ENCODE measurements around the gene CISD2. TPM values are rescaled to one million over a fixed set of nuclear protein-coding genes. Genes with fewer than 3 reads are reported as not detected.

The CISD2 gene
- total and polyA plus RNA-seq, 2 donors, result 28.8 to 35.2 TPM

DNA sequence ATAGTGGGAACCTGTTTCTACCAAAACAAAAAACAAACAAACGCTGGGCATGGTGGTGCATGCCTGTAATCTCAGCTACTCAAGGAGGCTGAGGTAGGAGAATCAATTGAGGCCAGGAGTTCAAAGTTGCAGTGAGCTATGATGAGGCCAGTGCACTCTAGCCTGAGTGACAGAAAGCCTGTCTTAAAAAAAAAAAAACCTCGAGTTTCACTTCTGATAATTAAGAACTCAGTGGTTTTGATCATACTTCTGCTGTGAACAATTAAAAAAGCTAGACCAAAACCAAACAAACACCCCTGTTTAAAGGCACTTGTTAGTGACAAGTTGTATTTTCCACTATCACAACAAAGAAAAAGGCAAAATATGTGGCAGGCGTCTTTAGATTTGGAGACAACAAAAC lies 26.4 kb upstream of the CISD2 start:
- WGBS, result 91% methylated on average over 3 of the region's 3 CpGs
- Histone ChIP-seq H3K9me3 (ENCODE audit: control insufficient read depth in 2 of 2, insufficient read depth in 1 of 2, low read length in 1 of 2) (no peaks in the 10 kb centered on the region), H3K36me3 (ENCODE audit: control insufficient read depth in 2 of 2, insufficient read depth in 2 of 2, low read length in 1 of 2) (no peaks in the 10 kb centered on the region), H3K4me3 (ENCODE audit: low read length in 2 of 2) (no peak overlapping the region), H3K4me1 (ENCODE audit: control insufficient read depth in 2 of 2, insufficient read depth in 2 of 2, low read length in 2 of 2) (no peaks in the 10 kb centered on the region), H3K27ac (ENCODE audit: low read depth in 1 of 2, low read length in 1 of 2) (no peak overlapping the region), H3K27me3 (ENCODE audit: control insufficient read depth in 2 of 2, insufficient read depth in 1 of 2, low read length in 1 of 2) (no peaks in the 10 kb centered on the region)
- no peak for DNase-seq (ENCODE audit: low read depth in 6 of 9, low spot score in 9 of 9)

DNA sequence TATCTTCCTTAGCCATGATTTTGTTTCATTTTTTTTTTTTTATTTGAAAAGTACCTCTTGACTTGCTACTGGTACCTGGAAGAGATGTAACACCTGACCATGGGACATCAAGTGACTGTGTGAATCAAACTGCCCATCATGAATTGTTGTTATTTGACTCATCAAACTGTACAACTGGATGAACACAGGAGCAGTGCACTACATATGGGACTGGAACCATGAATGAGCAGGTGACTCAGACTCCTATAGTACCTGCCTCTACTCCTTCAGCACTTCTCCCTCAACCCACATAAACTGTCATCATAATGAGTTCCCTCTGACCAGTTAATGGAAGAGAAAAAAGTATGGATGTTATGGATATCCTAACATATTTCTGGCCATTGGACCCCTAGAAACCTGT lies 25.5 kb upstream of the CISD2 start:
- Histone ChIP-seq H3K4me3 (ENCODE audit: low read length in 2 of 2) (no peak overlapping the region), H3K4me1 (ENCODE audit: control insufficient read depth in 2 of 2, insufficient read depth in 2 of 2, low read length in 2 of 2) (no peaks in the 10 kb centered on the region), H3K27me3 (ENCODE audit: control insufficient read depth in 2 of 2, insufficient read depth in 1 of 2, low read length in 1 of 2) (no peaks in the 10 kb centered on the region), H3K27ac (ENCODE audit: low read depth in 1 of 2, low read length in 1 of 2) (no peak overlapping the region), H3K36me3 (ENCODE audit: control insufficient read depth in 2 of 2, insufficient read depth in 2 of 2, low read length in 1 of 2) (peaks cover 0 to 3% of the 10 kb centered on the region in 2 donors), H3K9me3 (ENCODE audit: control insufficient read depth in 2 of 2, insufficient read depth in 1 of 2, low read length in 1 of 2) (no peaks in the 10 kb centered on the region)
- DNase-seq (ENCODE audit: low read depth in 6 of 9, low spot score in 9 of 9), result no peak

DNA sequence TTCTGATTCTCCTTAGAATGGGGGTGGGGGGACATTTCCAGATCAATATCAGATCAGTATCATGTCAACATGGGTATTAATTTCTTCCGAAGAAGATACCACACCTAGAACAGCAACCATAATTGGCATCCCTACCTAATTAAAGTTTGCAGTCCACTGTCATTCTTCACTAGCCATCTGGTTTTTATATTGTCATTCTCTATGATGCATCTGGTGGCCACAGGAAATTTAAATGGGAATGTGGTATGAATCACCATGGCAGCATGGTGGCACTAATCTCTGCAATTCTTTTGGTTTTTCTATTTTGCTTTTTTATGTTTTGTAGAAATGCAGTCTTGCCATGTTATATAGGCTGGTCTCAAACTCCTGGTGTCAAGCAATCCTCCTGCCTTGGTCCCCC lies 24.9 kb upstream of the CISD2 start:
- no peak overlapping the region for H3K4me3 ChIP-seq (ENCODE audit: low read length in 2 of 2)

DNA sequence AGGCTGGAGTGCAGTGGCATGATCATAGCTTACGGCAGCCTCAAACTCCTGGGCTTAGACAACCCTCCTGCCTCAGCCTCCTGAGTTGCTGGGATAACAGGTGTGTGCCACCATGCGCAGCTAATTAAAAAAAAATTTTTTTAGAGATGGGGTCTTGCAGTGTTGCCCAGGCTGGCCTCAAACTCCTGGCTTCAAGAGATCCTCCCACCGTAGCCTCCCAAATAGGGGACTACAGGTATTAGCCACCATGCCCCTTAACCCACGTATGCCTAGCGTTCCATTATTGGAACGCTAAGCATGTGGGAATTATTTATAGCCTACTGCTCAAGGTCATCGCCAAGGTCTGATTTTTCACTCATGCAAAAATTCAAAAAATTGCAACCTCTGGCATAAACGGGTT lies 21.1 kb upstream of the CISD2 start:
- Histone ChIP-seq H3K36me3 (ENCODE audit: control insufficient read depth in 2 of 2, insufficient read depth in 2 of 2, low read length in 1 of 2) (peaks cover 0 to 3% of the 10 kb centered on the region in 2 donors), H3K4me1 (ENCODE audit: control insufficient read depth in 2 of 2, insufficient read depth in 2 of 2, low read length in 2 of 2) (no peaks in the 10 kb centered on the region), H3K9me3 (ENCODE audit: control insufficient read depth in 2 of 2, insufficient read depth in 1 of 2, low read length in 1 of 2) (no peaks in the 10 kb centered on the region), H3K27me3 (ENCODE audit: control insufficient read depth in 2 of 2, insufficient read depth in 1 of 2, low read length in 1 of 2) (no peaks in the 10 kb centered on the region), H3K27ac (ENCODE audit: low read depth in 1 of 2, low read length in 1 of 2) (no peak overlapping the region), H3K4me3 (ENCODE audit: low read length in 2 of 2) (no peak overlapping the region)
- WGBS, result 98% methylated on average over 8 of the region's 8 CpGs
- no peak for DNase-seq (ENCODE audit: low read depth in 6 of 9, low spot score in 9 of 9)

More for the DNA sequence above, 24.9 kb upstream of the CISD2 start:
- H3K4me1 ChIP-seq (ENCODE audit: control insufficient read depth in 2 of 2, insufficient read depth in 2 of 2, low read length in 2 of 2), result no peaks in the 10 kb centered on the region
- 100% methylated on average over 1 of the region's 1 CpG for WGBS
- H3K27me3 ChIP-seq (ENCODE audit: control insufficient read depth in 2 of 2, insufficient read depth in 1 of 2, low read length in 1 of 2), result no peaks in the 10 kb centered on the region
- no peaks in the 10 kb centered on the region for H3K9me3 ChIP-seq (ENCODE audit: control insufficient read depth in 2 of 2, insufficient read depth in 1 of 2, low read length in 1 of 2)
- H3K36me3 ChIP-seq (ENCODE audit: control insufficient read depth in 2 of 2, insufficient read depth in 2 of 2, low read length in 1 of 2), result peaks cover 0 to 3% of the 10 kb centered on the region in 2 donors
- DNase-seq (ENCODE audit: low read depth in 6 of 9, low spot score in 9 of 9), result no peak
- H3K27ac ChIP-seq (ENCODE audit: low read depth in 1 of 2, low read length in 1 of 2), result no peak overlapping the region

DNA sequence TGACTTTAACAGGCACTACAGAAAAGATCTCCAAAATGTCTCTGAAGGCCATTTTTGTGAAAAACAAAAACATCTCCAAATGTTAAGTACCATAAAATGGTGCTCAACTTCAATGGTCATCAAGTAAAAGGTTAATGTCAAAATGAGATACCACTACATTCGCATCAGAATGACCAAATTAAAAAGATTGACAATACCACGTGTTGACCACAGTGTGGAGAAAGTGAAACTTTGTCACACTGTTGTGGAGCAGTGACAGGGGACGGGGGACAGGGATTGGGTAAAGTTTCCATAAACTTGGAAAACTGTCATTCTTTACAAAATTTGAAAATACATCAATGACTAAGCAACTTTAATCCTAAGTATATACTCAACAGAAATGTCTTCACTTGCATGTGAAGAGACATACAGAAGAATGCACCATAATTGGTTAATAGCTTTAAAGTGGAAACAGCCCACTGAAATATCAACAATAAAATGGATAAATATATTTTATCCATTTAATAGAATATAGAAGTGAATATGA lies 19.1 kb upstream of the CISD2 start:
- Histone ChIP-seq H3K27ac (ENCODE audit: low read depth in 1 of 2, low read length in 1 of 2) (no peak overlapping the region), H3K27me3 (ENCODE audit: control insufficient read depth in 2 of 2, insufficient read depth in 1 of 2, low read length in 1 of 2) (no peaks in the 10 kb centered on the region), H3K4me1 (ENCODE audit: control insufficient read depth in 2 of 2, insufficient read depth in 2 of 2, low read length in 2 of 2) (no peaks in the 10 kb centered on the region), H3K4me3 (ENCODE audit: low read length in 2 of 2) (no peak overlapping the region), H3K36me3 (ENCODE audit: control insufficient read depth in 2 of 2, insufficient read depth in 2 of 2, low read length in 1 of 2) (peaks cover 0 to 3% of the 10 kb centered on the region in 2 donors), H3K9me3 (ENCODE audit: control insufficient read depth in 2 of 2, insufficient read depth in 1 of 2, low read length in 1 of 2) (no peaks in the 10 kb centered on the region)
- DNase-seq (ENCODE audit: low read depth in 6 of 9, low spot score in 9 of 9), result no peak
- 96% methylated on average over 3 of the region's 3 CpGs for WGBS

- Histone ChIP-seq H3K4me1 (ENCODE audit: control insufficient read depth in 2 of 2, insufficient read depth in 2 of 2, low read length in 2 of 2) (no peaks in the 10 kb centered on the region), H3K9me3 (ENCODE audit: control insufficient read depth in 2 of 2, insufficient read depth in 1 of 2, low read length in 1 of 2) (no peaks in the 10 kb centered on the region), H3K27ac (ENCODE audit: low read depth in 1 of 2, low read length in 1 of 2) (no peak overlapping the region), H3K27me3 (ENCODE audit: control insufficient read depth in 2 of 2, insufficient read depth in 1 of 2, low read length in 1 of 2) (no peaks in the 10 kb centered on the region), H3K4me3 (ENCODE audit: low read length in 2 of 2) (no peak overlapping the region), H3K36me3 (ENCODE audit: control insufficient read depth in 2 of 2, insufficient read depth in 2 of 2, low read length in 1 of 2) (peaks cover 0 to 3% of the 10 kb centered on the region in 2 donors)
- DNase-seq (ENCODE audit: low read depth in 6 of 9, low spot score in 9 of 9), result no peak
- WGBS, result 98% methylated on average over 2 of the region's 2 CpGs
Measured at GRCh38 chr4:102850370-102850769, 18.4 kb upstream of the CISD2 start.

GRCh38 chr4:102858828-102859464 lies 9.8 kb upstream of the CISD2 start:
- Histone ChIP-seq H3K4me1 (ENCODE audit: control insufficient read depth in 2 of 2, insufficient read depth in 2 of 2, low read length in 2 of 2) (peaks cover 0 to 2% of the 10 kb centered on the region in 2 donors), H3K4me3 (ENCODE audit: low read length in 2 of 2) (no peak overlapping the region), H3K27me3 (ENCODE audit: control insufficient read depth in 2 of 2, insufficient read depth in 1 of 2, low read length in 1 of 2) (no peaks in the 10 kb centered on the region), H3K9me3 (ENCODE audit: control insufficient read depth in 2 of 2, insufficient read depth in 1 of 2, low read length in 1 of 2) (peaks cover 0 to 4% of the 10 kb centered on the region in 2 donors), H3K27ac (ENCODE audit: low read depth in 1 of 2, low read length in 1 of 2) (no peak overlapping the region), H3K36me3 (ENCODE audit: control insufficient read depth in 2 of 2, insufficient read depth in 2 of 2, low read length in 1 of 2) (no peaks in the 10 kb centered on the region)
- DNase-seq (ENCODE audit: low read depth in 6 of 9, low spot score in 9 of 9), result no peak
- WGBS, result 95% methylated on average over 2 of the region's 2 CpGs

- H3K27ac ChIP-seq (ENCODE audit: low read depth in 1 of 2, low read length in 1 of 2), result peak overlapping the region in 1 of 2 donors; percentile 15
- 98% methylated on average over 2 of the region's 2 CpGs for WGBS
- no peak for DNase-seq (ENCODE audit: low read depth in 6 of 9, low spot score in 9 of 9)
Measured at GRCh38 chr4:102860611-102861324, 8.0 kb upstream of the CISD2 start.

GRCh38 chr4:102862016-102862415 lies 6.8 kb upstream of the CISD2 start:
- Histone ChIP-seq H3K36me3 (ENCODE audit: control insufficient read depth in 2 of 2, insufficient read depth in 2 of 2, low read length in 1 of 2) (no peaks in the 10 kb centered on the region), H3K4me1 (ENCODE audit: control insufficient read depth in 2 of 2, insufficient read depth in 2 of 2, low read length in 2 of 2) (peaks cover 0 to 2% of the 10 kb centered on the region in 2 donors), H3K27ac (ENCODE audit: low read depth in 1 of 2, low read length in 1 of 2) (no peak overlapping the region), H3K27me3 (ENCODE audit: control insufficient read depth in 2 of 2, insufficient read depth in 1 of 2, low read length in 1 of 2) (no peaks in the 10 kb centered on the region), H3K4me3 (ENCODE audit: low read length in 2 of 2) (no peak overlapping the region), H3K9me3 (ENCODE audit: control insufficient read depth in 2 of 2, insufficient read depth in 1 of 2, low read length in 1 of 2) (peaks cover 0 to 4% of the 10 kb centered on the region in 2 donors)
- WGBS, result 64% methylated on average over 1 of the region's 1 CpG
- DNase-seq (ENCODE audit: low read depth in 6 of 9, low spot score in 9 of 9), result no peak

More at GRCh38 chr4:102860611-102861324, 8.0 kb upstream of the CISD2 start:
- H3K9me3 ChIP-seq (ENCODE audit: control insufficient read depth in 2 of 2, insufficient read depth in 1 of 2, low read length in 1 of 2), result peaks cover 0 to 4% of the 10 kb centered on the region in 2 donors
- no peaks in the 10 kb centered on the region for H3K36me3 ChIP-seq (ENCODE audit: control insufficient read depth in 2 of 2, insufficient read depth in 2 of 2, low read length in 1 of 2)
- no peak overlapping the region for H3K4me3 ChIP-seq (ENCODE audit: low read length in 2 of 2)
- no peaks in the 10 kb centered on the region for H3K27me3 ChIP-seq (ENCODE audit: control insufficient read depth in 2 of 2, insufficient read depth in 1 of 2, low read length in 1 of 2)
- peaks cover 0 to 2% of the 10 kb centered on the region in 2 donors for H3K4me1 ChIP-seq (ENCODE audit: control insufficient read depth in 2 of 2, insufficient read depth in 2 of 2, low read length in 2 of 2)
